Measurements from ENCODE around the gene P2RY2.

P2RY2 gene

DNA sequence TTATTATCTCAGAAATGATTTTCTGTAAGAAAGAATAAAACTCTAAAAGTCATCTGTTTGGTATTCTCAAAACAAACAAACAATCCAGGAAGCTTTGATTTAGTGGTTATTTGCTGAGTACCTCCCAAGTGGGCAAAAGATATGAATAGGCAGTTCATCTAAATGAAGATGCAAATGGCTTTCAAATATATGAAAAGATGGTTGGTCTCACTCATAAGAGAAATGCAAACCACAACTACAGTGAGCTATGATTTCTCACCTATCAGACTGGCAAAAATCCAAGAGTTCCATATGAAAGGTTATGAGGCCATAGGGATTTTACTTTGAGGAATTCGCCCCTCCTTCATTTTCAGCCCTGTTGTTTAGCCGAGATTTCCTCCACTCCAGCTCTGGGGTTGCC is 11.3 kb upstream of the P2RY2 start:
- no peak for DNase-seq

- DNase-seq = no peak
Measured at GRCh38 chr11:73209892-73210291, 8.2 kb upstream of the P2RY2 start.

DNA sequence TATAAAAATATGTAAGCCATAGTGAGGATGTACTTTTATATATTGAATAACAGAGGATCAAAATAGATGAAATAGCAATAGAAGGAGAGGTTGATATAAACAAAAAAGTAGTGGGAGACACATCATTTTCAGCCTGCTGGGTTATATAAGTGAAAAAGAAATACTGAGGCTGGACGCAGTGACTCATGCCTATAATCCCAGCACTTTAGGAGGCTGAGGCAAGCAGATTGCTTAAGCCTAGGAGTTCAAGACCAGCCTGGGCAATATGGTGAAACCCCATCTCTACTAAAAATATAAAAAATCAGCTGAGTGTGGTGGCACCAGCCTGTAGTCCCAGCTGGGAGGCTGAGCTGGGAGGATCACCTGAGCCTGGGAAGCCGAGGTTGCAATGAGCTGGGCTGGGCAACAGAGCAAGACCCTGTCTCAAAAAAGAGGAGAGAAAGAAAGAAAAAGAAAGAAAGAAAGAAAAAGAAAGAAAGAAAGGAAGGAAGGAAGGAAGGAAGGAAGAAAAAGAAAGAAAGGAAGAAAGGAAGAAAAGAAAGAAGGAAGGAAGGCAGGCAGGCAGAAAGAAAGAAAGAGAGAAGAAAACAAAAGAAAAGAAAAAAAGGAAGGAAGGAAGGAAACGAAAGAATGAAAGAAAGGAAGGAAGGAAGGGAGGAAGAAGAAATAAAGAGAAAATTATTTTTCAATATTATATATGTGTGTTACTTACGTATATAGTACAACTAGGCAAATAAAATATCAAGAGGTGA is 7.0 kb upstream of the P2RY2 start:
- no peak for DNase-seq

DNA sequence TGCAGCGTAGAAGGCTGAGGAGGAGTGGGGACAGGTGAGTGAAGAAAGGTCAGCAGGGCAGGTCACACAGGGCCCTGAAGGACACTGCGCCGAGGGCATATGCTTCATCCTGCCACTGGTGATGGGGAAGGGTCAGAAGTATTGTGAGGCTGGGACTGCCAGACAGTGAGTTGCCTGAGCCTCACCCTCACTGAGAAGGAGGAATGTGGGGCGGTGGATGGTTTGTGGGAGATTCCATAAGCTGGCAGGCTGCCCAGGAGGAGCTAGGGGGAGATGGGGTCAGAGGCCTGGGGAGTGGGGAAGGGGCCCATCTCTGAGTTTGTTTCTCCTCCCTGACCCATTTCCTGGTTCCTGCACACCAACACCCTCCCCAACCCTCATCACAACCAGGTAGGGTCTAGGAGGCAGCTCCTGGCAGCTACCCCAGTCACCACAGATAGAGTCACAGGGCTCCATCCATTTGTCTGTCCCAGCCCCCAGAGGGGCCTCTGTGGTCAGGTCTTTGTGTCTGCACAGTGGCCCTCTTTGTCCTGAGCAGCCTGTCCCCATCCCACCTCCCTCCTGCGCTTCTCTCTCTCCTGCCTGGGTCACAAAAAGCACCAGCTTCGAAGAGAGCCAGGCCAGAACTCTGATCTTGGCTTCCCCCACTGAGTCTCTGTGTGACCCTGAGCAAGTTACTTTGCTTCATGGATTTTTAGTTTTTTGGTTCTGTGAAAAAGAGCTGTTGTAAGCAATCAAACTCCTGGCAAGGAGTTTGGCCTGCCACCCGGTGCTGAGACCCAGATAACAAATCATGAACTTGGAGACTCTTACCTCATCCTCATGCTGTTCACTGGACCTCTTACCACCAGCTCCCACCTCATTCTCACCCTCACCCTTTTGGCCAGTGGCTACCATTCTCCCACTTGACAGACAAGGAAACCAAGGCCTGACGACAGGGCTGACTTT is 4.6 kb upstream of the P2RY2 start:
- no peak for DNase-seq

DNA sequence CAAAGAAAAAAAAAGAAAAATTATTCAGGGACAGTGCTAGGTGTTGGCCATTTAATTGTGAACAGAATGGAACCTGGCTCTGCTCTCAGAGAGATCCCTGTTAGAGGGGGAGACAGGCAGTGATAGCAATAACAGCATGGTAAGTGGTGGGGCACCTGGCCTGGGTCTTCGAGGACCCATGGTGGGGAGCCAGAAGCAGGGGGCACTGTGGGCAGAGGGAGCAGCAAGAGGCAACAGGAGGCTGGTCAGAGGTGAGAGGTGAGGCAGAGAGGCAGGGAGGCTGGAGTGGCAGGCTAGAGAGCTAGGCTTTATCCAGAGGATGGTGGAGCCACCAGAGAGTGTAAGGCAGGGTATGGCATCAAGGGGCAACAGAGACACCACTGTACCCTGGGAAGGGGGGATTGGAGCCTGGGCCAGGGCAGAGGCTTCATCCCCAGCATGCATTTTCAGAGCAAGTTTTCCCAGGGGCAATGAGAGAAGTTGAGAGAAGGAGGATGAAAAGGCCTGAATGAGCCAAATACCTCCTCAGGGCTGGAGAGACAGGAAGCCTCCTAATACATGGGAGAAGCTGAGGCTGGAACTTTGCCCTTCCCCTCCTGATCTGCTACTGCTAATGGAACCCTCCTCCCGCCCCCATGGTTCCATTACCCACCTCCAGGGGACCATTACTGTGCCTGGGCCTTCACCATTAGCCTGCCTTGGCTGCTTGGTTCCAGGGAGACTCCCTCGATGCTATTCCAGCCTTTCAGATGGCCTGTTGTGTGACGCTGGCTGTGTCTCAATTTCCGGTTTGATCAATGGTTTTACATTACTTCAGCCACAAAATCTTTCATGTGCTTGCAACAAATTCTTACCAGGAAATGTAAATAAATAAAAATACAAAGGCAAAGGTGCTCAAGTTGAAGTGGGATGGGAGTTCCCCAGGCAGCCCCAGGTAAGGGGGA is 2.6 kb upstream of the P2RY2 start:
- DNase-seq = no peak

DNA sequence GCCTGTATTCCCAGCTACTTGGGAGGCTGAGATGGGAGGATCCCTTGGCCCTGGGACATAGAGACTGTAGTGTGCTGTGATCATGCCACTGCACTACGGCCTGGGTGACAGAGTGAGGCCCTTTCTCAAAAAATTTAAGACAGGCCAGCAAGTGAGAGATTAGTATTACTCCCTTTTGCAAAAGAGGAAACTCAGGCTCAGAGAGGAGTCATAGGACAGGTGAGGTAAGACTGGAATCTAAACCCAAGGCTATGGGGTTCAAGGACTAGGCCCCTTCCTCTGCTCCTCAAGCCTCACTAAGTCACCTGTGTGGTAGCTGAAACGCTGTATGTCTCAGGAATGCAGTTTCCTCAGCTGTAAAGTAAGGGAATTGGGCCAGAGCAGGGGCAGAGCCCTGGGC is 1.6 kb upstream of the P2RY2 start:
- DNase-seq = no peak

DNA sequence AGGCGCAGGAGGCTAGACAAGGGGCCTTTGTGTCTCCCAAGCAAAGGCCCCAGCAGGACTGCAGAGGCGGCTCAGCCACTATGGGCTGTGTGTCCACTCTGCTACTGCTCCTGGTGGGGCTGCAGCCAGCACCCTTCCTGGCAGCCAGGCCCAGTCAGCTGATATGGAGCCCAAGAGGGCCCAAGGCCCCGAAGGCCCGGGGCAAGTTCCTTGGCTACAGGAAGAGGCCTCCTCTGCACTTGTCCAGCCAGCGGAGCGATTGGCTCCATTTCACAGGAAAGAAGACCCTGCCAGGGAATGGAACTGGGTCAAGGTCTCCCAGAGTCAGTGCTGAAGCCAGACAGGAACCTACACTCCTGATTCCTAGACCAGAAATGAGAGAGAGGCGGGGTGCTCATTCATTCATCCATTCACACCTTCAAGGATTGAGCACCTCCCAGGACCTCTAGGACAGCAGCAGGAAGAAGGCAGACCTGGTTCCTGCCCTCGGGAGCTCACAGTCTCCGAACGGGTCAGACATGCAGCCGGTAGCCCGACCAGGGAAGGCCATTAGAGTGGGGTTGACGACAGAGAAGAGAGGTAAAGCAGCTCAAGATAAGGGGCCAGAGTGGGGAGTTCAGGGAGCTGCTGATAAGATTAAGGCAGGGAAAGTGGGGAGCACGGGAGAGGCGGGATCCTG is 811 bp upstream of the P2RY2 start:
- DNase-seq = no peak

DNA sequence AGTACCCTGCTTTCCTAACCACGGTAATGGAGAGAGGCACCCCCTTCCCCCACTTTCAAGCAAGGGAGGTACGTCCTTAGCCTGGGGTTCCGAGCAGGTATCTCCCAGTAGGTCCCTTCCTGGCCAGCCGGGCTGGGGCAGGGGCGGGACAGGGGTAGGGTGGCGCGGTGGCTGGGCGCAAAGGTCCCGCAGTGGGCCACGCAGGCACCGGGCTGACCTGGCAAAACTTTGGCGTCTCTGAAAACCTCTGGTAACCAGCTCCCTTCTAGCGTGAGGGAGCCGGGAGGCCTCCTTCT is 323 bp upstream of the P2RY2 start:
- DNase-seq = no peak

- DNase-seq = no peak
Measured at GRCh38 chr11:73218830-73219215, 742 bp downstream of the P2RY2 start.

DNA sequence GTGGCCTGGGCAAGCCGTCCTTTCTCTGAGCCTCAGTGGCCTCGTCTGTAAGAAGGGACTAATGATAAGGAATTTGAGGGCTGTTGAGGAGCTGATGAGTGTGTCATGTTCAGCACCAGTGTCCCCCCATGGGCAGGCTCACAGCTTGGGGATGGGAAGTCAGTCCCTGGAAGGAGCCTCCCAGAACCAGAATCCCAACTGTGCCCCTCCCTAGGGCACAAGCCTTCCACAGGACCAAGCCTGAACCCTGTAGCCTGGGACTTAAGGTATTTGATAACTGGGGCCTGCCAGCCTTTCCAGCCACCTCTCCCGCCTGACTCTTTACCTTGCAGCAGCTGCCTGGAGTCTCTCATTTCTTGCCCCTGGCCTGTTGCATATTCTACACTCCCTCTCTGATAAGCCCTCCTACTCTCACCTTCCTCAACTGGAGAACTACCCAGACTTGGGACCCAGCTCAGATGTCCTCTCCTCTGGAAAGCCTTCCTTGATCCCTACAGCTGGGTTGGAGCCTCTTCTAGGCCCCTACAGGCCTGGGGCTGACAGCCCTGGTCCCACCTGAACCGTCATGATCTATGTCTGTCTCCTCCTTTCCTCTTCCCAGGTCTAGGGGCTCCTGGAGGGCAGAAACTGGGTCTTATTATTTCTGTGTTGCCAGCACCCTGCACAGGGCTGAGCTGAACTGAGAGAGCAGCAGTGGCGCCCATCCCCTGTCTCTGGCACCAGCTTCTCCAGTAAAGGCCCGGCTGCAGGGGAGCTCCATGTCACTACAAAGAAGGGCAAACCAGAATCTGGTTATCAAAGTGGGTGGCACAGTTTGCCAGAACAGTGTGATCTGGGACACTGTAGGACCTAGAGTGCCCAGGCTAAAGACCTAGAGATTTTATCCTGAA is 1.6 kb downstream of the P2RY2 start:
- no peak for DNase-seq

- no peak for DNase-seq
Measured at GRCh38 chr11:73221451-73221850, 3.4 kb downstream of the P2RY2 start.

DNA sequence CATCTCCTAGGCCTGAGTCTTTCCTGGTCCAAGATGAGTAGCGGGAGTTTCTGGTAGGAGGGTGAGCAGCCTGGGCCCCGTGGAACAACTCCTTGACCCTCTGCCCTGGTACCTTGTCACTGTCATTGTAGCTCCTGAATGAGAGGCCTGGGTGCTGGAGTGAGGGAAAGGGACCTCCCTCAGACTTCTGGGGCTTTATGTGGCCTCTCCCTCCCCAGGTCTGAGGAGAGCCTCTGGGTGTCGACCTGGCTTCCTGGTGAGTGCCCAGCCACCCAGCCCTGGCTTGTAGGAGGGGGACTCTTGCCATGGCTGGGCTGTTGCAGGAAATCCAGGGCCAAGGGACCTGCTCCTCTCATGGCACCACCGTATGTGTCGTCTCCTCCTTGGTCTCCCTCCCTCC is 3.9 kb downstream of the P2RY2 start:
- no peak for DNase-seq

GRCh38 chr11:73223998-73224730 is 6.1 kb downstream of the P2RY2 start:
- no peak for DNase-seq

DNA sequence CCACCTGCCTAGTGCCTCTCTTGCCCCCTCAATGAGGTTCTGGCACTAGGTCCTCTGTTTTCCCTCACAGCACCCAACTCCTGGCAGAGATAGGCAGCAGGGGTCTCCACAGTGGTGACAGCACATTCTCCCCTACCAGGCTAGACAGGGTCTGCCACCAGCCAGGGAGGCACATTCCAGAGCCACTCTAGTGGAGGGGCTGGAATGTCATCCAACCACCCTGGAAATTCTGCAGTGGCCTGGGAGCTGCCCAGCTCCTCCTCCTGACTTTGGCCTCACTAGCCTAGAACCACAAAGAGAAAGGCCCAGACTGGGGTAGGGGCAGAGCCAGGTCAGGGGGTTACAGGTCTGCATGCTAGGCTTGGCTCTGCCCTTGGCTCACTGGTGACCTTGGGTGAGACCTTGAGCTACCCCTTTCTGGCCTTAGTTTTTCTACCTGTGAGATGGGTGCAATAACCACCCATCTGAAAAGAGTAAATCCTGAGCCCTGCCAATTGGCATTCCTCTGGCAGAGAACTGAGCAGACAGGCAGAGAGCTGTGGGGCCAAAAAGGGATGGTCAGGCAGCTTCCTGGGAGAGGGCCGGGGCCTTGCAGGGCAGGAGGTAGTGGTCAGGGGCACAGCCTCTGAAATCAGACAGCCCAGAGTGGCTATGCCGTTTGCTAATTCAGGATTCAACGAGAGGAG is 7.1 kb downstream of the P2RY2 start:
- DNase-seq = no peak

- no peak for DNase-seq
Measured at GRCh38 chr11:73225851-73226250, 7.8 kb downstream of the P2RY2 start.

DNA sequence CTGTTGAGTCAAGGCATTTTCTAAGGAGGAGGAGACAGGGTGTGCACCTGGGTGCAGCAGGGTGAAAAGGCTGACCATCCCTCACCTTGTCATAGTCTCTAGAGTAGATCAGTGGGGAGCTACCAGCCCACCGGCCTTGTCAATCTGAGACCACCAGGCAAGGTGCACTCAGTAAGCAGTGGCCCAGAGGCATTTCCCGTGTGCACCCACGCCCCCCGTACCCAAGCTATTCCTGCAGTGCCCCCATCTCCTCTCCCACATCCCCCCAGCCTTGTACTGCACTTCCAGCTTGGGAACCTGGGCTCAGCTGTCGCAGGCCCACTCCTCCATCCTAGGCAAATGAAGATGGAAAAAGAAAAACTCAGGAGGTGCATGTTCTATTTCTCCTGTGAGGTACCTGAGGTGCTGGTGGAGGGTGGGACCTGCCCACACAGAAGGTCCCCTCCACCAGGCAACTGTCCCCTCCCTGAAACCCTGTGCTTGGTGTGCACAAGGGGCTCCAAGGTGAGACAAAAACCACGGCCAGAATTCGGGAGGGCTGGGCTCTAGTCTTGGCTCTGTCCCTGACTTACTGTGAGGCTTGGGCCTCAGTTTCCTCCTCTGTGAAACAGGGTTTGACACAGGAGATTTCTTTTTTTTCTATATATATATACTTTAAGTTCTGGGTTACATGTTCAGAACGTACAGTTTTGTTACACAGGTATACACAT is 8.4 kb downstream of the P2RY2 start:
- DNase-seq = no peak

DNA sequence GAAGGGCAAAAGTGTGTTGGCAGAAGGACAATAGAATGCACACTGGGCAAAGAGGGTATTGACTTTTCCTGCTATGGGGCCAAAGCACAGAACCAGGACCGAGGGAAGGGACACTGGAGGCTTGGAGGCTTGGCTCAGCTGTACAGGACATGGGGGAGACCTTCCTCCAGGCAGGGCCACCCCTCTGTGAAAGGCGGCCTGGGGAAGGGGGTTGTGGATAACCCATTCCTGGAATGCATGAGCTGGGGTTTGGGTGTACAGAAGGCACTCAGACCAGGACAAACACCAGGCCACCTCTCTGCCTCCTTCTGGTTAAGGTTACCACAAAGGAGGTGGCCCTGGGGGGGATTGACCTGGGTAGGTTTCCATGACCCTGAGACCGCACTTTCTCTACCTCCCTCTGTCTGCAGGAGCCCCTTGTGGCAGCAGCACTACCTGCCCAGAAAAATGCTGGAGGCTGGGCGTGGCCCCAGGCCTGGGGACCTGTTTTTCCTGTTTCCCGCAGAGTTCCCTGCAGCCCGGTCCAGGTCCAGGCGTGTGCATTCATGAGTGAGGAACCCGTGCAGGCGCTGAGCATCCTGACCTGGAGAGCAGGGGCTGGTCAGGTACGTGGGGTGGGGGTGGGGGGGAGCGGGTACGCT is 9.6 kb downstream of the P2RY2 start:
- DNase-seq = no peak

- no peak for DNase-seq
Measured at GRCh38 chr11:73228268-73229134, 10.4 kb downstream of the P2RY2 start.
